ENCODE data around the gene GPR148.

DNA sequence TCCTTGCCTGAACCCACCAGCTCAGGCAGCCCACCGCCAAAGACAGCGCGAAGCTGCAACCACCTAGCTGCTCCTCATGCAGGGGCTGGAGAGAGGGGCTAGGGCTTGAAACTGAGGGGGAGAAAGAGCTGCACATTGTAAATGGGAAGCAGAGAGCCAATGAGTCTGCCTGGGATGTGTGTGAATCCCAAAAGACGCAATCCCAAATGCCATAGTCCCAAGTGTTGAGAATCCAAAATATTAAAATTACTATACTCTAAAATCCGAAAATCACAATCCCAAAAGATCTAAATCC lies 35.9 kb downstream of the GPR148 start:
- no peak for TF ChIP-seq JUN (IDR thresholded peaks at IDR 0.05)
- TF ChIP-seq, protein P1, sequence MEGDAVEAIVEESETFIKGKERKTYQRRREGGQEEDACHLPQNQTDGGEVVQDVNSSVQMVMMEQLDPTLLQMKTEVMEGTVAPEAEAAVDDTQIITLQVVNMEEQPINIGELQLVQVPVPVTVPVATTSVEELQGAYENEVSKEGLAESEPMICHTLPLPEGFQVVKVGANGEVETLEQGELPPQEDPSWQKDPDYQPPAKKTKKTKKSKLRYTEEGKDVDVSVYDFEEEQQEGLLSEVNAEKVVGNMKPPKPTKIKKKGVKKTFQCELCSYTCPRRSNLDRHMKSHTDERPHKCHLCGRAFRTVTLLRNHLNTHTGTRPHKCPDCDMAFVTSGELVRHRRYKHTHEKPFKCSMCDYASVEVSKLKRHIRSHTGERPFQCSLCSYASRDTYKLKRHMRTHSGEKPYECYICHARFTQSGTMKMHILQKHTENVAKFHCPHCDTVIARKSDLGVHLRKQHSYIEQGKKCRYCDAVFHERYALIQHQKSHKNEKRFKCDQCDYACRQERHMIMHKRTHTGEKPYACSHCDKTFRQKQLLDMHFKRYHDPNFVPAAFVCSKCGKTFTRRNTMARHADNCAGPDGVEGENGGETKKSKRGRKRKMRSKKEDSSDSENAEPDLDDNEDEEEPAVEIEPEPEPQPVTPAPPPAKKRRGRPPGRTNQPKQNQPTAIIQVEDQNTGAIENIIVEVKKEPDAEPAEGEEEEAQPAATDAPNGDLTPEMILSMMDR (IDR thresholded peaks at IDR 0.05), result no peak
- TF ChIP-seq EP300 (IDR thresholded peaks at IDR 0.05), result no peak
- no peak for TF ChIP-seq RAD21 (conservative IDR thresholded peaks at IDR 0.05 in 1 of 2, IDR thresholded peaks at IDR 0.05 in 1 of 2)
- TF ChIP-seq MYC (IDR thresholded peaks at IDR 0.05; ENCODE audit: borderline replicate concordance, low read length), result no peak
- TF ChIP-seq, protein P2, sequence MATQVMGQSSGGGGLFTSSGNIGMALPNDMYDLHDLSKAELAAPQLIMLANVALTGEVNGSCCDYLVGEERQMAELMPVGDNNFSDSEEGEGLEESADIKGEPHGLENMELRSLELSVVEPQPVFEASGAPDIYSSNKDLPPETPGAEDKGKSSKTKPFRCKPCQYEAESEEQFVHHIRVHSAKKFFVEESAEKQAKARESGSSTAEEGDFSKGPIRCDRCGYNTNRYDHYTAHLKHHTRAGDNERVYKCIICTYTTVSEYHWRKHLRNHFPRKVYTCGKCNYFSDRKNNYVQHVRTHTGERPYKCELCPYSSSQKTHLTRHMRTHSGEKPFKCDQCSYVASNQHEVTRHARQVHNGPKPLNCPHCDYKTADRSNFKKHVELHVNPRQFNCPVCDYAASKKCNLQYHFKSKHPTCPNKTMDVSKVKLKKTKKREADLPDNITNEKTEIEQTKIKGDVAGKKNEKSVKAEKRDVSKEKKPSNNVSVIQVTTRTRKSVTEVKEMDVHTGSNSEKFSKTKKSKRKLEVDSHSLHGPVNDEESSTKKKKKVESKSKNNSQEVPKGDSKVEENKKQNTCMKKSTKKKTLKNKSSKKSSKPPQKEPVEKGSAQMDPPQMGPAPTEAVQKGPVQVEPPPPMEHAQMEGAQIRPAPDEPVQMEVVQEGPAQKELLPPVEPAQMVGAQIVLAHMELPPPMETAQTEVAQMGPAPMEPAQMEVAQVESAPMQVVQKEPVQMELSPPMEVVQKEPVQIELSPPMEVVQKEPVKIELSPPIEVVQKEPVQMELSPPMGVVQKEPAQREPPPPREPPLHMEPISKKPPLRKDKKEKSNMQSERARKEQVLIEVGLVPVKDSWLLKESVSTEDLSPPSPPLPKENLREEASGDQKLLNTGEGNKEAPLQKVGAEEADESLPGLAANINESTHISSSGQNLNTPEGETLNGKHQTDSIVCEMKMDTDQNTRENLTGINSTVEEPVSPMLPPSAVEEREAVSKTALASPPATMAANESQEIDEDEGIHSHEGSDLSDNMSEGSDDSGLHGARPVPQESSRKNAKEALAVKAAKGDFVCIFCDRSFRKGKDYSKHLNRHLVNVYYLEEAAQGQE (IDR thresholded peaks at IDR 0.05), result no peak
- no peak for TF ChIP-seq BHLHE40 (IDR thresholded peaks at IDR 0.05; ENCODE audit: low read depth, low read length)
- no peak for TF ChIP-seq HDAC2 (IDR thresholded peaks at IDR 0.05)
- TF ChIP-seq, protein P3, sequence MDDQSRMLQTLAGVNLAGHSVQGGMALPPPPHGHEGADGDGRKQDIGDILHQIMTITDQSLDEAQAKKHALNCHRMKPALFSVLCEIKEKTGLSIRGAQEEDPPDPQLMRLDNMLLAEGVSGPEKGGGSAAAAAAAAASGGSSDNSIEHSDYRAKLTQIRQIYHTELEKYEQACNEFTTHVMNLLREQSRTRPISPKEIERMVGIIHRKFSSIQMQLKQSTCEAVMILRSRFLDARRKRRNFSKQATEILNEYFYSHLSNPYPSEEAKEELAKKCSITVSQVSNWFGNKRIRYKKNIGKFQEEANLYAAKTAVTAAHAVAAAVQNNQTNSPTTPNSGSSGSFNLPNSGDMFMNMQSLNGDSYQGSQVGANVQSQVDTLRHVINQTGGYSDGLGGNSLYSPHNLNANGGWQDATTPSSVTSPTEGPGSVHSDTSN (IDR thresholded peaks at IDR 0.05), result no peak
- TF ChIP-seq TFCP2L1 (CRISPR knock-in tag; IDR thresholded peaks at IDR 0.05), result no peak
- no peak for TF ChIP-seq POLR2A (IDR thresholded peaks at IDR 0.05; ENCODE audit: low read length)
